ENCODE results near the gene COBL.

Gene COBL

DNA sequence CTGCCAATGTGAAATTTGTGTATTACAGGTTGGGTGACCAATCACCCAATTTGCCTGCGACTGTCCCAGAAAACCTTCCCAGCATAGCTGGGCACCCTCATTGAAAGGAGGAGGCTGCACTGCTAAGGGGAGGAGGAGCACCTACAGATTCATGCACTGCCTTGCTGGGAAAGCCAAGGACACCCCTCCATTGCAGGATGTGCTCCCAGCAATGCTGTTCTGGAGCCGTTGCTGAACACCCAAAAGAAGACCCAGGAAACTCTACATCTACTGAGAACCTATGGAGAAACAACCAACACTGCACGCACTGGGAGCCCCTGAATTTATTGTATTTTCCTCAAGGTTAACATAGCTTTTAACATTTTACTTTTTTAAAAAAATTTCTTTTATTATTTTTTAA lies 295.7 kb downstream of the COBL start:
- no peak for DNase-seq (ENCODE audit: low read depth)

DNA sequence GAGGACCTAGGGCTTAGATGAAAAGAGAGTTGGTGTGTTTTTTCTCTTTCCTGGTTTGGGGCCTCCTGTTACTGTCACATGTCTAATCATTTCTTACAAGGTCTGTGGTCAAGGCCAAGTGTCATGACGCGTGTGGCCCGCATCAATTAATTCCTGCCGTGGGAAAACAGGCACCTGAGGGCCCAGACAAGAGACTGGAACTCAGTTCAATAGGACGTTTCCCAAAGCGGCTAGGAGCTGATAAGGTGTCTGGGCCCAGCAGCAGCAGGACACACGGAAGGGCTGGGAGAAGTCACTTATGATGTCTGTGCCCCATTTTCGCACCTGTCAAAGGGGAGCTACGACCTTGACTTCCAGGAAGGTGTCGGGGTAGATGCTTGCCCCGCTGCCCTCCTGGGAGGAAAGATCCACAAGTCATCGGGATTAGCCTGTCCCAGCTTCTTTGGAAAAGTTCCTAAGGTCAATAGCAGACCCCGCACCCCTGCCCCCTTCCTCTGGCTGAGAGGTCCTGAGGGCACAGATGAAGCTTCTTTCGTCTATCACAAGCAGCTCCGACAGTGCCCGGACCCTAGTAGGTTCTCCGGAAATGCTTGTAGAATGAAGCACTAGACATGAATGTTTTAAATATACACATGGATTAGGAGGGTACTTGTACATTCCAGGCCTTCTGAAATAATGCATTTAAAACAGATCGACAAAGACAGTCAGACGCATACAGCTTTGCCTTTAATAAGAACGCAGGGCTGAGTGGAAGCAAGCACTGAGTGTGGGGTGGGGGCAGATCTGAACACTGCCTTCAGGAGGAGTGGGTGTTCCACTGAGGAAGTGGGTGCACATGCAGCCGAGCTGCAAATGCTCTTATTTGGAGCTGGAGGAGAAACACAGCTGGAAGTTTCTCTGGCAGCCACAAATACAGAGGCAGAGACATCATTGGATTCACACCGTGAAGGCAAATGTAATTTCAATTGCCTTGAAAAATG lies 296.4 kb downstream of the COBL start:
- no peak for DNase-seq (ENCODE audit: low read depth)

DNA sequence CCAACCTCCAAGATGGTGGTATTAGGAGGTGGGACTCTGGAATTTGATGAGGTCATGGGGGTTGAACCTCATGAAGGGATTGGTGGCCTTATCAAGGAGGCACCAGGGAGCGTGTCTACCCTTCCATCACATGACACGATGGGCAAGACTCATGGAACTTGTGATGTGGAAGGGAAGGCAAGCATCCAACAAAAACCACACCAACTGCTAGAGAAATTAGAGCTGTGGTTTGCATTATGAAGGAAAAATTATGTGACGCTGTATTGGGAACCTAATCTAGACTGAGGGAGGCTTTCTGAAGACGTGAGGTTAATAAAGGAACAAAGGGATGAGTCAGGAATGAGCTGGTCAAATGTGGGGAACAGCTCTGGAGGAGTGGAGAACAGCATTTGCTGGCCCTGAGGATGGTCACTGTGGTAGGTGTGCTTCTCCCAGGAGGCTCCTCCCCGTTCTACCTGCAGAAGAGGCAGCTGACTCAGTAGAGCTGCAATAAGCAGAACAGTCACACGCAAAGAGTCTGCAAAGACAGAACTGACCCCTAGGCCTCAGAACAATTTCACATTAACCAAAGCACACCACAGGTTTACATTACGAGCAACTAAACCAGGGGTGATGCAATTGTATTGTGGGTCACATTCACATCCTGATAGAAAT lies 297.3 kb downstream of the COBL start:
- no peak for DNase-seq (ENCODE audit: low read depth)

DNA sequence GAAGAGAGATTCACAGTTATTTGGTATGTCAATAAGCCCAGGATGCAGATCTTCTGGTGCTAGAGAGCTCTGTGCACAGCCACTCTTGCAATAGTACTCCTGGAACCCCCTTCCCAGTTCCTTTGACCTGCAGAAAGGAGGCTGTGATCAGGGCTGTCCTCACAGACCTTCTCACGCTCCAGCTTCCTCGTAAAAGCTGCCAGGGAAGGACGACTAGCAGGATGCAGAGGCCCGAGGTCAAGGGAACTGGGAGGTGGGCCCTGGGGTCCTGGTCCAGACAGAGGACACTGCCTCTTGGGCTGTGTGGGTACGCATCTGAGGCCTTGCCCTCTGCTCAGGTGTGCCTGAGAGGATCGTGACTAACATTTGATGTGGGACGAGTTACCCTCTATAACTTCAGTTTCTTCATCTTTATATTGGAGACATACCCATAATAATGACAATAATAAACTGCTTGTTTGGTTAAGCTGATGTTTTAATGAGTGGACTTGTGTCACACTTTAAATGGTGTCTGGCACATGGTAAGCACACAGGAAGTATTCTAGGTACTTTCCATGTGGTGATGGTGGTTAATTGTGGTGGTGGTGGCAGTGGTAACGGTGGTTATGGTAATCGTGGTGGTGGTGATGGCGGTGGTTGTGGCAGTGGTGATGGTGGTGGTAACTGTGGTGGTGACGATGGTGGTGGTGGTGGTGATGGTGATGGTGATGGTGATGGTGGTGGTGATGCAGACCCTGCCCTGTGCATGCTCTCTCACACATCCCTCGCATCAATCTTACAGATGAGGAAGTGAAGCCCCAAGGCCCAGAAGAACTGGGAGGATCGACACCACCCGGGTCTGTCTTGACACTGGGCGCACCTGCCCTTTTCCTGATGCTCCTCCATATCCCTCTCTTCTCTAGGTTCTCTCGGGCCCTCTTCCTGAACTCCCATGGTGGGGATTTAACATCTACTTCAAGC lies 298.8 kb downstream of the COBL start:
- no peak for DNase-seq (ENCODE audit: low read depth)

DNA sequence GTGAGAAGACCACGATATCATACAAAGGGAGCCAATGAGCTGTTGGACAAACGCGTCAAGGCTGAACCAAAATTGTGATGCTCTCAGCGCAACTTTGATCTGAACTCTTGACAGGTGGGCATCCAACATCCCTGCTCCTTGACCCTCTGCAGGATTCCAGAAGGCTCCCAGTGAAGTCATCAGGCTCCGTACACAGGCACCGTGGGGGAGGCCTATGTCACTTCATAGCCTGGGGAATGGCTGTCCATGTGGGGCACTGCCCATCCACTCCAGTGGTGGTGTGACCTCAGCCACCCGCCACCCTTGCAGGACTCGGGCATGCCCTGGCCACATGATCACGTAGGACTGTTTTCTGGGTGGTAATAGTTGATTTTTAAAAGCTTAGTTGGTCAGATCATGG lies 300.1 kb downstream of the COBL start:
- no peak for DNase-seq (ENCODE audit: low read depth)

DNA sequence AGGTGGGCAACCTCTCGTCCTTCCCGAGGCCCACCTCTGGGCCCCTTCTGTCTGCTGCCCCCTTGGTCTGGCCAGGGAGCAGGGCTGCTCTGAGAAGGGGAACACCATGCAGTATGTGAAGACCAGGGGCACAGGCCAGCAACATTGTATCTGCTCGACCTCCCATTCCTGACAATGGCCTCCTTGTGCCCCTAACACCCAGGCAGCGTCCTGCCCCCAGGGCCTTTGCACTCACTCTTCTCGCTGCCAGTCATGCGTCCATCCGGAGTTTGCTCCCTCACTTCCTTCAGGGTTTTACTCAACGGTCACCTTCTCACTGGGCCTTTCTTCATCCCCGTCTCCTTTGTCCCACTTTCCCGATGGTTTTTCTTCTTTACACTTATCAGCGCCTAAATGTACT lies 301.0 kb downstream of the COBL start:
- DNase-seq (ENCODE audit: low read depth): no peak

DNA sequence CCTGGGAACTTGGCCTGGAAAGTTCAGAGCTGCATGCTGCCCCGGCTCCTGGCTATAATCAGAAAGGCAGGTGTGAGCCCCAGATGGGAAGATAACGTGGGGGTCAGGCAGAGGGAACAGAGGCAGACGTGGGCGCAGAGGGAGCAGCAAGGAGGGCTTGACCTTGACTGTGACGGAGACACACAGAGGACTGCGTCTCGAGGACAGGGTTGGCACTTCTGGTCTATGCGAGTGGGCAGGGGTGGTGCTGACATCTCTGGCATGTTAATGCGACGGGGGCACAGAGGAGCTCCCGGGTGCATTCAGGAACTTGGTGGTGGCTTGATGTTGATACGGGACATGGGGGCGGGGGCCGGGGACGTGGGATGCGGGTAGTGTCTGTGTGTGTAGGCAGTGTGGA lies 301.8 kb downstream of the COBL start:
- DNase-seq (ENCODE audit: low read depth): no peak

DNA sequence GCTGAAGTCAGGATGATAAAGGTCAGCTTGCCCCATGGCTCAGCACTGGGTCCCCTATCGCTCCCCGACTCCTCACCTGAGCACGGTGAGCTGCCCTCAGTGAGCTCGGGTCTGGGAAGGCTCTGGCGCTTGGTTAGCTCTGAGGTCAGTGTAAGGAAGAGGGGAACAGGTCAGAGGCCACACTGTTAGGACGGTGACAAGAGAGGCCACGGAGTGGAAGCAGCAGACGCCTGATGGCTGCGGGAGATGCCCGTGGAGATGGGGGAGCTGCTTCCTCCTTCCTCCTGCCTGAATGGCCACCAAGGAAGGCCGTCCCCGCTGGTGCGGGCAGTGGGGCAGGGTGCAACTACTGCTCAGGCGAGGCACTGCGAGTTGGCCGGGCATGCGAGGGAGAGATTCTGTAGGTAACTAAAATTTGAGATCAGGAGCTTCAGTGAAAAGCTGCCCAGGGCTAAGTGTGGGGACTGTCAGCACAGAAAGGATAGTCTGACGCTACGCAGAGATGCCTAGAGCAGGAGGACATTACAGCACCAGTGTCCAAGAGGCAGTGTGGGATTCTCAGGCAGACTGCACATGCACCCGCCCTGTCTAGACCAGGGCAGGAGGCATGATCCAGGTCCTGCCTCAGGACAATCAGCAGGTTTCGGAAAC lies 302.6 kb downstream of the COBL start:
- no peak for DNase-seq (ENCODE audit: low read depth)

DNA sequence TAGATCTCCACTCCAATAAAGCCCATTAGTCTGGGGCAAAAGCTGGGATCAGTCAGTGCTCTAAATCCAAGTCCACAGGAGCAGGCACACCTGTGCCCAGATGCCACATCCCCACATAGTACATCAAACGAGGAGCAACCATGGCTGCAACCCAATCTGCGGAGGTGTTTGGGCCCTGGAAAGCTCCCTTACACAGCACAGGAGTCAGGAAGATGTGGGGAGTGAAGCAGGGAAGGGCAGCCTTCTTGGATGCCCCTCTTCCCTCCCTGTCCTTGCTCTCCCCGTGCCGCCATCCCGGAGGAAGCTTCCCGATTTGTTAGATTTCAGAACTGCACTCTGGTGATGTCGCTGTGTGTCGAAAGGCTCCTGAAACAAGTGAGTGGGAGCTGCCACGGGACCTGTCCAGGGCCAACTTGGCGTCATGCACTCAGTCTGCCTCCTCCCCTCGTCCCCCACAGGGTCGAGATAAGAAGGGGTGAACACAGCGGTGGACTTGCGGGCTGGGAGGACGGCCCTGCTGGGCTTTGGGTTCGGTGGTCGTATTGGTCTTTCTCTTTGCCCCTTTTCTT lies 303.3 kb downstream of the COBL start:
- no peak for DNase-seq (ENCODE audit: low read depth)

DNA sequence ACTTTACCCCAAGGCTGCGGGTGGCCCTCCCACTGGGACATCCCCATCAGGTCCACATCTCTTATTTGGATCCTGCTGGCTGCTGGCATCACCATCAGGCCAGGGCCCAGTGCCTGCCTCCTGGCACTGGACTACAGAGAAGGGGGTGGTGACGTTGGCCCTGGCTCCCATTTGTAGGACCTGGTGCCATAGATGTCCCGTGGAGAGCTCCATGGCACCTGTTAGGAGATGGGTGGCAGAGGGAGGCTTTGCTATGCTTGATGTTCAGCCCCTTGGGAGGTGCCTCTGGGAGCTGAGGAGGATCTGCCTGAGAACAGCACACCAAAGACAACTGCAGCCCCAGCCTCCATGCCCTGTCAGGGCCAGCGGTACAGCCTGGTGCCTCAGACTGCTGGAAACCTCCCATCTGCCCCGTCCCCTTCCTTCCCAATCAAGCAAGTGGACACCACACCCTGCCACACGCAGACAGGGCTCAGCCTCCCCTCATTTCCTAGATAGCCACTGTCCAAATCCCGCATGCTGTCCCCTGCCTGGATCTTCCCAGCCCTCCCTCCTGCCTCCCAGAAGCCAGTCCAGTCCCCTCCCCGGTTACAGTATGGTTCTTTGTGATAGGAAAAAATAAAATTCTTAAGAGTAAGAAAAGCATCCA lies 303.9 kb downstream of the COBL start:
- DNase-seq (ENCODE audit: low read depth): no peak

DNA sequence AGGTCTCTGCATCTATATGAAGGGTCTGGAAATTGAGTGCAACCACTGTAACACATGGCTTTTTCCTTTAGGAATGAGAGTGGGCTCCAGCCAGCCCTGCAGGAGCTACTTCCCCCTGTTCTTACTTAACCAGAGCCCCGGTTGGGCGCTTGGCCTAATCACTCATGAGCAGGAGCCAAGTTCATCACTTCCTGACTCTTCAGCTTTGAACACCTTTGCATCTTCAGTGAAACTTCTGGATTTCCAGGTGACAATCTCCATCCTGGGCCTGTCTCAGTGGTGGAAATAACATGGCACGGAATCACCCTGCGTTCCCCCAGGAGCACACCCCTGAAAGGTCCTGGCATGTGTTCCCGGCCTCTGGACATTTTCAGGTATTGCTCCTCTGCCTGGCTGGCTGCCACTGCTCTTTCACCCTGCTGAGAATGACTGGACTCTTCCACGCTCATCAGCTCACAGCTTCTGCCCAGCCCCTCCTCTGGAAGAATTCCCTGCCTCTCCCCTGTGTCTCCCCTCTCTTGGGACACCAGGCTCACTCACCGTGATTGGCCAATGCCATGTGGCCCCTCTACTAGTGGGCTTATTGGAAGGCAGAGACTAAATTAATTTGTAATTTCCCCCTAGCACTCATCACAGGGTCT lies 304.8 kb downstream of the COBL start:
- no peak for DNase-seq (ENCODE audit: low read depth)

DNA sequence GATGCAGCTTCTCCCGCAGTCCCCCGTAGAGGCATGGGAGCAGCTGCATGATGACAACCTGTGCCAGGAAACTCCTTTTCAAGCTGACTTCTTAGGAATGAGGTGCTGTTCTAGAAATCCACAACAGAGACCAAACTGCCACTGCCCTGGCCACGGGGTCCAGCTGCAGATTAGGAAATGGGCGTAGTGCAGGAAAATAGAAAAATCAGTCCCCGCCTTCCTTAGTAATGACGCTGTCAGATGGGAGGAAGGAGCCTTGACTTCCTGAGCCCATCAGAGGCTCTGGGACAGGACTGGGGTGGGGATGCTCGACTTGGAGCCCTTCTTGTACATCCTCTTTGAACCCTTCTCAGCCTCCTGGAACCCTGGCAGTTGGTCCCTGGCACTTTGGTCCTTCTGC lies 306.1 kb downstream of the COBL start:
- no peak for DNase-seq (ENCODE audit: low read depth)

DNA sequence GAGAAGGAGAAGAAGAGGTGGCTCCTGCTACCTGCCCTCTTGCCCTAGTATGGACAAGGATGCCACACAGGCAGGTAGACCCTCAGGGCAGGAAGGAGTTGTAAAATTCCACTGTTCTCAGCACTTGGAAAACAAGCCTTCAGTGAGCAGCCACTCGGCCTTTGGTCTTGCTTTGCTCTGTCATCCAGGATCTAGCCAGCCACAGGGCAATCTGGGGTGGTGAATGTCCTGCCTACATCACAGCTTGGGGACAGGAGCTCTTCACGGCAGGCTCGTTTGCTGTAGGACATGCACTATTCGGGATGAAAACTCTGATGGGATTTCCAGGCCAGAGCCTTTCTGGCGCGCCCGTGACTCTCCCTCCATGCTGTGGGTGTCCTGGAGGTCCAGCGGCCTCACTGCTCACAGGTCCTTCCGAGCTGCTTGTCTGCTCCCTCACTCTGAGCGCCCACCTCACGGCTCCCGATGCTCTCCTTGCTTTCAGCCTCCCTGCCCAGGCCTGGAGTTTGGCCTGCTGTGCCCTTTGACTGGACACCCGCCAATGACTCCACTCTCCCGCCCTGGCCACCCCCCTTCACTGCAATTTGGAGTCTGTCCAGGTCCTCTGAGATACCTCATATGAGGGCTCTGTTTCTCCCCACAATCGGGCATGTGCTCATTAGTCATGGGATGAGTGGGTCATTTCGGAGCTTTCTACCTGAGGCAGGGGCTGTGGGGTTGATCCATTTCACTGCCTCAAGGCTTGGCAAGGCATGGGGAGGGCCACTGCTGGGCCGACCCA lies 306.7 kb downstream of the COBL start:
- no peak for DNase-seq (ENCODE audit: low read depth)

DNA sequence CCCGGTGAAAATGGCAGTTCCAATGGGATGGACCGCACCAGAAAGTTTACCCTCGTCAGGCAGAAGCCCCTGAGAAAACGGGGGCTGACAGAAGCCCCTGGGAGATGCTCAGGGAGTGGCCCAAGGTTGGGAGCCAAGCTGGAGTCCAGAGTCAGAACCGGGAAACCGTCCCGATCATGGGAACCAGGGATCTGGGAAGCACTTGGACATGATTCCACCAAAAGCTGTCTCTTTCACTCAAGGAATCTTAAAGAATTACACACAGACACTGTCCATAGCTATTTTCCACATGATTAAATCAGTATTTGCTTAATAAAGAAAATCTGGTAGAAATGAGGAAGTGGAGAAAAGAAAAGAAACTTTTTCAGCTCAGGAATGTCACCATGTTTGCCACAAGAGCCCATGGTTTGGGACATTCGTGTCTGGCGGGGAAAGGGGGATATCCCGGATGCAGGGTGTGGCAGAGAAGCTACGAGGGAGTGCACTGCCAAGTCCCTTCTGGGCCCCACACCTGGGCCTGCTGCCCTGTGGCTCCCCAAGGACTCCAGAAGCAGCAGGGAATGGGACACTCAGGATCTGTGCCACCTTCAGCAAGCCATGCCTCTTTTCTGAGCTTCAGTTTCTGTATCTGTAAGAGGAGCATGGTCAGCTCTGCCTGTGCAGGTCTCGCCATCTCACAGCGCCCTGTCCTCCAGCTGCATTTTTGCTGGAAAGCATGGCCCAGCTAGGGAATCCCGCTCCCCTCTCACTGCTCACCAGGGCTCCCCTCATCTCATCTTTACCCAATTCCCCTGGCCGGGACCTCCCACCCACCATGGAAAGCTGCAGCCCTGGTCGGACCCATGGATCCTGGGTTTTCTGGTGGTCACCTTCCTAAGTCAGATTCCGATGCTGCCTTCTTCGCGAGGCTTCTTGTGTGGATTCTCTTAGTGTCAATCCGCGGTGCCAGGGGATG lies 308.8 kb downstream of the COBL start:
- DNase-seq (ENCODE audit: low read depth): no peak

DNA sequence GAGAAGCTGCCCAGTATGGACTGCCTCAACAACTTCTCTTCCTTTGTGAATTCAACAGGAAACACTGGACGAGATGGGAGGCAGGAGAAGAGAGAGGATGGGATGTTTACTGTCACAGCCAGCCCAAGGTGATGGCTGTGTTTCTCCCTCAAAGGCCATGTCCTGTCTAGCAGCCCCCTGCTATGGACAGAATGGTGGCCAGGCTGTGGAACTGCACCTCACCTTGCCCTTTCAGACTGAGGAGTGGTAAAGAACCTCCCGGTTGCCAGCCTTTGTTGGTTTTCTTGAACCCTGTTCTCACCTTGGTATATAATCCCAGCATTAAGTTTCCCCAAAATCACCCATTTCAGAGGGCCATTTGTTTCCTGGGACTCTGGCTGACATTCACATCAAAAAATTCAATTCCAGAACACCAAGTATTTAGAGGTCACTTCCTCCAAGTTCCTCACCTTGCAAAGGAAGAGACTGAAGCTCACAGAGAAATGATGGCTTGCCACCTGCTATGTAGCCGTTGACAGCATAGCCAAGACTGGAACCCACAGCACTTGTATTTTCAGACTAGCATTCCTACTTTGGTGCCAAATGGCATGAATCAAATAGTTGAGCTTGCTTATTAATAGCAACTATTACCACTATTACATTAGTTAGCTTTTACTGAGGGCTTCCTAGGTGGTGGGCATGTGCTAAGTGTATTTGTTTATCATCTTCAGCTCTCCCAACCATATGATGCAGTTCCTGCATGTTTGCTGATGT lies 309.9 kb downstream of the COBL start:
- no peak for DNase-seq (ENCODE audit: low read depth)

DNA sequence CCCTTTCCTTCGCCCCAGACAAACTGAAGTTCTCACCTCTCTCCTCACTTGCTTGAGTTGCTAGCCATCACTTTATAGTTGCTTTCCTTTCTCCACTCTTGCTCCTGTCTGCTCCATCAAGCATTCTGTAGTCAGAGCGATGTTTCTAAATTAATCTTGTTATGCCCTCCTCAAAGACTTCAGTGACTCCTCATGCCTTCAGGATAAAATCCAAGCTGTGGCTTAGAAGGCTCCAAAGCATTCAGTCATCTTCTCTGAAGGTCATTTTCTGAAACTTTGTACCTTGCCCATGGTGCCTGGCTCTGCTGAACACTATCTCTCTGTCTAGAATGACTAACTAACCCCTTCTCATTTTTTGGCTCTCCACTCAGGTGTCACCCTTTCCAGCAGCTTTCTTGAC lies 311.5 kb downstream of the COBL start:
- DNase-seq (ENCODE audit: low read depth): no peak

DNA sequence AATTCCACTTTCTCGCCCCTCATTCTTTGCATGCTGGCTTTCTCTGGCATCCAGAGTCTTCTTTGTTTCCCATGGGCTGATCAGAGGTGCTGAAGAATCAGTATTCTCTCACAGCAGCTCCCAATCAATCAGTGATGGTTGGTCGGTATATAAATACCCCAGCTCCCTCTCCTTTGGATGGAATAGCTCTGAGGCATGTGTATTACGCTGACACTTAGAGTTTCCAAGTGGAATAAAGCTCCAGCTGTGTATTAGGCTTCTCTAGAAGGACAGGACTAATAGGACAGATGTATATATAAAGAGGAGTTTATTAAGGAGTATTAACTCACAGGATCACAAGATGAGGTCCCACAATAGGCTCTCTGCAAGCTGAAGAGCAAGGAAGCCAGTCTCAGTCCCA lies 315.7 kb downstream of the COBL start:
- no peak for DNase-seq (ENCODE audit: low read depth)
